Measurements from ENCODE around the gene TOGARAM1.

Gene TOGARAM1, protein sequence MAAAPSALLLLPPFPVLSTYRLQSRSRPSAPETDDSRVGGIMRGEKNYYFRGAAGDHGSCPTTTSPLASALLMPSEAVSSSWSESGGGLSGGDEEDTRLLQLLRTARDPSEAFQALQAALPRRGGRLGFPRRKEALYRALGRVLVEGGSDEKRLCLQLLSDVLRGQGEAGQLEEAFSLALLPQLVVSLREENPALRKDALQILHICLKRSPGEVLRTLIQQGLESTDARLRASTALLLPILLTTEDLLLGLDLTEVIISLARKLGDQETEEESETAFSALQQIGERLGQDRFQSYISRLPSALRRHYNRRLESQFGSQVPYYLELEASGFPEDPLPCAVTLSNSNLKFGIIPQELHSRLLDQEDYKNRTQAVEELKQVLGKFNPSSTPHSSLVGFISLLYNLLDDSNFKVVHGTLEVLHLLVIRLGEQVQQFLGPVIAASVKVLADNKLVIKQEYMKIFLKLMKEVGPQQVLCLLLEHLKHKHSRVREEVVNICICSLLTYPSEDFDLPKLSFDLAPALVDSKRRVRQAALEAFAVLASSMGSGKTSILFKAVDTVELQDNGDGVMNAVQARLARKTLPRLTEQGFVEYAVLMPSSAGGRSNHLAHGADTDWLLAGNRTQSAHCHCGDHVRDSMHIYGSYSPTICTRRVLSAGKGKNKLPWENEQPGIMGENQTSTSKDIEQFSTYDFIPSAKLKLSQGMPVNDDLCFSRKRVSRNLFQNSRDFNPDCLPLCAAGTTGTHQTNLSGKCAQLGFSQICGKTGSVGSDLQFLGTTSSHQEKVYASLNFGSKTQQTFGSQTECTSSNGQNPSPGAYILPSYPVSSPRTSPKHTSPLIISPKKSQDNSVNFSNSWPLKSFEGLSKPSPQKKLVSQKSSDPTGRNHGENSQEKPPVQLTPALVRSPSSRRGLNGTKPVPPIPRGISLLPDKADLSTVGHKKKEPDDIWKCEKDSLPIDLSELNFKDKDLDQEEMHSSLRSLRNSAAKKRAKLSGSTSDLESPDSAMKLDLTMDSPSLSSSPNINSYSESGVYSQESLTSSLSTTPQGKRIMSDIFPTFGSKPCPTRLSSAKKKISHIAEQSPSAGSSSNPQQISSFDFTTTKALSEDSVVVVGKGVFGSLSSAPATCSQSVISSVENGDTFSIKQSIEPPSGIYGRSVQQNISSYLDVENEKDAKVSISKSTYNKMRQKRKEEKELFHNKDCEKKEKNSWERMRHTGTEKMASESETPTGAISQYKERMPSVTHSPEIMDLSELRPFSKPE (N-terminal part only)

DNA sequence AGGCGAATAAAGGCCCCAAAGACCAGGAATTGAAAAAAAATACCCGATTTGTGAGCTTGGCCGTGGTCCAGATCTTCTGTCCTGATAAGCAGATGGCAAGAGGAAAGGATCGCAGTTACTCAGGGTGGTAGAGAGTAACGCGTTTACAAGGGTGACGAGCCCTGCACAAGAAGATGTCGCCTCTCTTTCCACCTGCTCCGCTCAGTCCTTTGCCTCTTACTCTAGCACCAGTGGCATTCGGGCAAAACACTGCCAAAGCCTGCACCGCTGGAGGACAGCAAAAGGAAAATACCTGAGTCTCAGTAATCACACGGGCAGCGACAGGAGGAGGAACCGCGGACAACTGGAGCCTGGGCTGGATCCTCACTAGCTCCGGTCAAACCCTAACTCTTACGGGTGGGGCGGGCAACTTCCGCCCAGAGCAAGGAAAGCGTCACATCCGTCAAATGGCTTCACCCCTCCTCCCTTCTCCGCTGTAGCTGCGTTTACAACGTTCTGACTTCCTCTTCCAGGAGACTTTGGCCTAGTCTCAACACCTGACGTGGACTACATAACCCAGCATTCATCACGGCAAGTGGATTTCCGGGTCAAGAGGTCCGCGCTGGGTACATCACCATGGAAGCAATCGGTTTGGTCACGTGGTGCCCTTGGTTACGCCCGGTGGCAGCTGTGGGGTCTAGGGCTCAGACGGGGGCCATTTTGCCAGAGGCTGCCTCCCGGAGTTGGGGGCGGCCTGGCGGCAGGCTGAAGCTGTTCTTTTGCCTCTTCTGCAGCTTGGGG, at the start of gene TOGARAM1, which contains the start of gene KLHL28:
Gene TOGARAM1, plus strand, starts transcription at position 637 of the 780 bp plus-strand sequence. CDS start 232 bp downstream, outside the sequence.
Gene KLHL28, minus strand, starts transcription at position 394 of the 780 bp plus-strand sequence. CDS start 16,019 bp downstream, outside the sequence.
- DNase-seq, result peak; percentile 100

GRCh38 chr14:44914849-44915248, 47.1 kb upstream of the TOGARAM1 start:
- DNase-seq, result peak; percentile 40

DNA sequence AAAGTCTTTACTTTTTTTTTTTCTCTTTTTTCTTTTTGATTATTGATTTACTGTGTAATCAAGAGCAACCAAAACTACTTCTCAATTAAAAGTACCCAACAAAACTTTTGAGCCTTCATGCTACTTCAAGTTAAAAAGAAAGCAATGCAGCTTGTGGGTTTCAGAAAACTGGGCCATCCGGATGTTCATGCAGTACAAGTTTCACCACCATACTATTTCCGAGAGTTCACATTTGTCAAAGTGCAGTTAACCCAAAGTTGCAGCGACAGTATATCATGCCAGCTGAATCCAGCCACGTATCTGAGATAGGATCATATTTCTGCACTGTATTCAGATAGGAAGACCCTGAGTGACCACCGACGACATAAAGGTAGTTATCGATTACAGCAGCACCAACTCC, 33.2 kb upstream of the TOGARAM1 start:
- no peak for DNase-seq

DNA sequence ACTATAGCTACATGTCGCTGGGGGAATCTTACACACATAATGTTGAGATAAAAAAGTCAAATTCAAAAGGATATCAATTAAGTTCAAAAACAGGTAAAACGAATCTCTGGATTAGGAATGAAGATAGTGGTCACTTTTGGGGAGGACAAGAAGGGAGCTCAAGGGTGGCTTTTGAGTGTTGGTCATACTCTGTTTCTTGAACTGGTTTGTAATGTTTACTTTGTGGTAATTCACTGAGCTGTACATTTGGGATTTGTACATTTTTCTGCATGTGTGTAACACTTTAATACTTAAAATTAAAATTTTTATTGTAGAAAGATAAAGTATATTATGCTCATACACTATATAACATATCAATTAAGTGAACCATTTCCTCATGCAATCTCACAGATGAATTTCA, 26.8 kb upstream of the TOGARAM1 start:
- DNase-seq, result no peak

- DNase-seq, result no peak
Observed at GRCh38 chr14:44937547-44937946, 24.4 kb upstream of the TOGARAM1 start.

DNA sequence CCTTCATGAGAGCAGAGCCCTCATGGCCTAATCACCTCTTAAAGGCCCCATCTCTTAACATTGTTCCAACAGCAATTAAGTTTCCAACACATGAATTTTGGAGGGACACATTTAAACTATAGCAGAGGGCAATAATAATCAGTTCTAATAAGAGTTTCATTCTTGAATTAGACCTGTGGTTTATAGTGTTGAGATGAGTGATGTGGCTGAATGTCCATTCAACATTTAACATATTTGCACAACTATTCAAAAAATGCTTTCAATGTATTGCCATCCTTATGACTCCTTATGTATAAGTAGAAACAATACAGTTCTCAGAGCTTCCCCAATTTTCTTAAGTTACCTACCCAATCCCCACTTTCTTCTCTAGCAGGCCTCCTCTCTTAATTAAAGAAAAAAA, 21.8 kb upstream of the TOGARAM1 start:
- DNase-seq, result no peak

DNA sequence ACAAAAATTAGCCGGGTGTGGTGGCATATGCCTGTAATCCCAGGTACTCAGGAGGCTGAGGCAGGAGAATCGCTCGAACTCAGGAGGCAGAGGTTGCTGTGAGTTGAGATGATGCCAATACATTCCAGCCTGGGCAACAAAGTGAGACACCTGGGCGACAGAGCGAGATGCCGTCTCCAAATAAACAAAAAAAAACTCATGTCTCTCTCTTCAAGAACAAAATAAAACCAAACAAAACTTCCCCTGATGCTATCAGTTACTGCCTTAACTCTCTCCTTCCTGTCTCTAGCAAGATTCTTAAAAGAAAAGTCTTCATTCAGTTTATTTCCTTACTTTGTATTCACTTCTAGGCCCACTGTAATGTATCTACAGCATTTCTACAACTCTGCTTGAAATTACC, 21.0 kb upstream of the TOGARAM1 start:
- no peak for DNase-seq

GRCh38 chr14:44941591-44941990, 20.4 kb upstream of the TOGARAM1 start:
- no peak for DNase-seq

DNA sequence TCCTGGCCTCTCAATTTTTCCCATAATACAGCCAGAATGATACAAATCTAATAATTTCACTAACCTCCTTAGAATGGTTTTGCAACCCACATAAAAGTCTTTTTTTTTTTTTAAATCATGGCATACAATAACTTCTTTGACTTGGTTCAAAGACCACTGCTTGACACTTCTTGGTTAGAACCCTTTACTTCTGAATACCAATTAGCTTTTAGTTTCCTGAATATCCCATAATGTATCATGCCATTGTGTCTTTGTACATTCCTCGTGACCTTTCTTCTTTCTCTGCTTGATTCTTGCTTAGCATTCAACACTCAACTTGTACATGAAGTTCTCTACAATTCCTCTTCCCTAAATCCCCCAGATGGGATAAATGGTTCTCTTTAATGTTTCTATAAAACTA, 19.6 kb upstream of the TOGARAM1 start:
- DNase-seq, result no peak

DNA sequence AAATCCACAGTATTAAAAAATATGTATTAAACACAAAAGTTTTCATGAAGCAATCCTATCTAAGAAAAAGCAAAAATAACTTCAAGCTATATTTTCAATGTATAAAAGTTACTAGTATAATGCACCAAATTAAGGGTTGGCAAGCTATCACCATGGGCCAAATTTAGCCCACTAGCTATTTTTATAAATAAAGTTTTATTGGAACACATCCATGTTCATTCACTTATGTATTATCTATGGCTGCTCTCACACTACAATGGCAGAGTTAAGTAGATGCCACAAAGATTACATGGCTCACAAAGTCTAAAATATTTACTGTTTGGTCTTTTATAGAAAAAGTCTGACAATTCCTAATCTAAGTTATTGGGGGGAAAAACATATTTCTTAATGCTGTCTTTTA, 17.9 kb upstream of the TOGARAM1 start:
- no peak for DNase-seq

- no peak for DNase-seq
Observed at GRCh38 chr14:44945264-44945663, 16.7 kb upstream of the TOGARAM1 start.

- no peak for DNase-seq
Observed at GRCh38 chr14:44951051-44951450, 10.9 kb upstream of the TOGARAM1 start.

DNA sequence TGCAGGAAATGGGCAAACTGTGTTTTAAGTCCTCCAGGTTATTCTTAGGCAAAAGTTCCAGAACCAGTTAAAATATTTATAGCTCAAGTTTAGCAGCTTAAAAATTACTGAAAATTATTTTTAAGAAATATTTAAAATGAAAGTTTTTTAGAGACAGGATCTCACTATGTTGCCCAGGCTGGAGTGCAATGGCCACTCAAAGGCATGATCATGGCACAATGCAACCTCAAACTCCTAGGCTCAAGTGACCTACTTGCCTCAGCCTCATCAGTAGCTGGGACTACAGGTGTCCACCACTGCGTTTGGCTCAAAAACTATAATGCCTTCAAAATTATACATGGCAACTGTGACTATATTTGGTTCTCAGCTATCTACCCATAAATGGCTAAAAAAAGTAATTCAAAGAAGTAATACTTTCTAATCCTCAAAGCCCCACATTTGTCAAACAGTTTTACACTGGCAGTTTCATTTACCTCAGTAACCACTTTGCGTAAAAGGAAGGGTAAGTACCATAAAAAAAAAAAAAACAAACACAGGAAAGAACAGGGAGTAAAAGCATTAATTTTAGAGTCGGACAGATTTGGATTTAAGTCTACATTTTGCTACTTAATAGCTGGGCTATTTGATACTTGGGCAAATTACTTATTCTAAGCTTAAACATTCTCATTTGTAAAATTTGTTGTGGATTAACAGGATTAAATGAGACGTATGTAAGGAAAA, 9.4 kb upstream of the TOGARAM1 start:
- no peak for DNase-seq

GRCh38 chr14:44954750-44955149, 7.2 kb upstream of the TOGARAM1 start:
- DNase-seq, result no peak

DNA sequence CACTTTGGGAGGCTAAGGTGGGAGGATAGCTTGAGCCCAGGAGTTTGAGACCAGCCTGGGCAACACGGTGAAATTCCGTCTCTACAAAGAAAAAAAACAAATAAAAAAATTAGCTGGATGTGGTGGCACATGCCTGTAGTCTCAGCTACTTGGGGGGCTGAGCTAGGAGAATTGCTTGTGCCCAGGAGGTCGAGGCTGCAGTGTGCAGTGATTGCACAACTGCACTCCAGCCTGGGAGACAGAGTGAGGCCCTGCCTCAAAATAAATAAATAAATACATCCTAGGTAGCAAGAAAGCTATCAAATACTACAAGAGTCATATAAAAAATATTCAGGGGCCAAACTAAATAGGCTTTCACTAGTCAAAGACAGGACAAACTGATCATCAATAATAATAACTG, 6.5 kb upstream of the TOGARAM1 start:
- DNase-seq, result no peak

DNA sequence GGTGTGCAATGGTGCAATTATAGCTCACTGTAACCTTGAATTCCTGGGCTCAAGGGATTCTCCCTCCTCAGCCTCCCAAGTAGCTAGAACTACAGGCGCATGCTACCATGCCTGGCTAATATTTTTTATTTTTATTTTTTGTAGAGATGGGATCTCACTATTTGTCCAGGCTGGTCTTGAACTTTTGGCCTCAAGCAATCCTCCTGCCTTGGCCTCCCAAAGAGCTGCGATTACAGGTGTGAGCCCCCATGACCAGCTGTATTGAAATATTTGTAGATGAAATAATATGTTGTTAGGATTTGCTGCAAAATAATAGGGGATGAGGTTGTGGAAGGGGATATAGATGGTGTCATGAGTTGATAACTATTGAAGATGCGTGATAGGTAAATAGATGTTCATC, 5.1 kb upstream of the TOGARAM1 start:
- no peak for DNase-seq

- no peak for DNase-seq
Observed at GRCh38 chr14:44959538-44959937, 2.5 kb upstream of the TOGARAM1 start.

DNA sequence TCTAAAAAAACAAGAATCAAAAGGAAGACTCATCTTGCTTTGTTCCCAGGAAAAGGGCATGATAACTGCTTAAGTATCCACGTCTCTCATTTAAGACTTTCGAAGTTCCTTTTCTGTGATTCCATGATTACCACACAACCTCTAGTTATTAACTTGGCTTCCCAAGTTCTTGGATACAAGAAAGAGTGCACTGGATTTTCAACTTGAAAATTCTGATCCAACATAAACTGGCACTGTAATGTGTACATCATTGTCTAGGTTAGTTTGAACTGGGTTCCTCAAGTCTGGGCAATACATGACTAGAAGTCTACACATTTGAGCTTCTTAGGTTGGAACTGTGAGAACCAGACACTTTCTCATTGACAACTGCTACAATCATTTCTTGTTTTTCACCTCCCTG, 1.8 kb upstream of the TOGARAM1 start:
- no peak for DNase-seq

DNA sequence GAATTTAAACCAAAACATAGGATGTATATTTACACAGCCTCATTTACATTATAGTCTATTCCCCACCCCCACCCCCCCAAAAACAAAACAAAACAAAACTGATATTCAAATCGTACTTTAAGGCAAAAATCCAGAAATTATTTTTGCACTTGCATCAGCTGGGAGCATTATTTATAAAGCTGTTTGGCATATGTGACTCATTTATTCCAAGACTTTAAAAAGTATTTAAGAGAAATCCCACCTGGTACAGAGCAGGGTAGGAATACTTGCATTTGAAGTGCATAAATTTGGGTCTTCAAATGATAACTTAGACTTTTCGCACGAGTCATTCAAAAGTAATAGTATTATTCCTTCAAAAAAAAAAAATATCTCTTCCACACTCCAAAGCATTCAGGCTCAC, 1.3 kb upstream of the TOGARAM1 start:
- no peak for DNase-seq

DNA sequence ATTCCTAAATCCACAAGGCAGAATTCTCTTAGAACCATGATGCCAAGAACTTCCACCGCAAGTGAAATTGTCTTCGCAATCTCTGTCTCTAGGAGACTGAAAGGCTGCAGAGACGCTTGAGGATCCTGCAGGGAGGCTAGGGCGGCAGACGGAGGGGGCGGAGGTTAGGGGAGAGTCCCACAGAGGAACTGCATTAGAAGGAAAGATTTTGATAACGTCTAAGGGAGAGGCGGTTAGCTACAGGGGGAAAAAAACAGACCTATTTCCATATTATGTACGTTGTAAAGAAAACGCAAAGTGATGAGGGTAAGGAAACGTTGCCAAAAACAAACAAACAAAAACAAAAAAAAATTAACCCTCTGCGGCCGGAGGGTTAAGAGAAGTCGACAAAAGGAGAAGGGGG, 838 bp upstream of the TOGARAM1 start:
- peak; percentile 75 for DNase-seq

GRCh38 chr14:44962334-44963043, 499 bp downstream of the TOGARAM1 start:
- peak; percentile 83 for DNase-seq

Measured in femur (tissue), 1 donor.